CD4-positive, alpha-beta T cell (primary cell): ENCODE measurements around the gene COLQ. TPM values are rescaled to one million over a fixed set of nuclear protein-coding genes. Genes with fewer than 3 reads are reported as not detected.
"Not testable (repeated sequence)": the region's sequence is repeated elsewhere in the genome, so short reads cannot be mapped to it uniquely, and the experiment has no call there.

ENCODE experiments used
- ATAC-seq: fragments of 200-7000 bp; cut with Tn5 transposase; one replicate; pipeline ENCODE4 v1.10.0; 2022; ENCODE audit warnings: mild to moderate bottlenecking; ENCODE audit not compliant: poor library complexity
- CTCF ChIA-PET: fragments of 350-600 bp; sonication (Branson Sonifier 250); formaldehyde crosslinking; loops from one replicate; lab custom pipeline; 2021; ENCODE audit warnings: antibody characterized with exemption, inconsistent platforms; lab: Charles Lee
- POLR2A ChIA-PET: fragments of 350-600 bp; sonication (Branson Sonifier 250); formaldehyde crosslinking; loops from one replicate; lab custom pipeline; 2021; ENCODE audit warnings: antibody characterized with exemption, inconsistent platforms; lab: Charles Lee
- DNase-seq, 14 experiments: peaks; one replicate each; pipeline ENCODE4 v3.0.0-alpha.2; 2013 to 2020; ENCODE audit warnings: mixed read lengths in 2 of 14
- H3K27ac ChIP-seq, 2 donors: one replicate each; pipeline versions ENCODE4 v1.5.1 to v1.7.0; 2013; ENCODE audit warnings: low read length in 2 of 2, low read depth in 1 of 2, mild to moderate bottlenecking in 1 of 2
- H3K27me3 ChIP-seq, 2 experiments: 1 replicate in 1 of 2; 2 replicates in 1 of 2; pipeline versions ENCODE4 v1.6.1 to v1.7.0; 2013; ENCODE audit warnings: low read length in 2 of 2, control low read depth in 1 of 2, mild to moderate bottlenecking in 1 of 2, moderate library complexity in 1 of 2; ENCODE audit not compliant: insufficient read depth in 2 of 2, control insufficient read depth in 1 of 2
- H3K36me3 ChIP-seq: one replicate; pipeline ENCODE4 v1.6.1; 2013; ENCODE audit warnings: low read length, control low read depth; ENCODE audit not compliant: insufficient read depth
- H3K4me1 ChIP-seq: one replicate; pipeline ENCODE4 v1.6.1; 2013; ENCODE audit warnings: low read length, control low read depth; ENCODE audit not compliant: insufficient read depth
- H3K4me3 ChIP-seq: one replicate; pipeline ENCODE4 v1.5.1; 2013; ENCODE audit warnings: mild to moderate bottlenecking, low read length, moderate library complexity
- H3K9me3 ChIP-seq, 2 experiments: 1 replicate in 1 of 2; 2 replicates in 1 of 2; pipeline versions ENCODE4 v1.6.1 to v1.7.0; 2013; ENCODE audit warnings: low read length in 2 of 2, mild to moderate bottlenecking in 2 of 2, control low read depth in 1 of 2, moderate library complexity in 1 of 2; ENCODE audit not compliant: control insufficient read depth in 1 of 2, insufficient read depth in 1 of 2
- H3K27ac Mint-ChIP-seq: one replicate; pipeline ENCODE4 v1.8.0; 2020; ENCODE audit warnings: mixed read lengths
- H3K27me3 Mint-ChIP-seq: one replicate; pipeline ENCODE4 v1.8.0; 2021; ENCODE audit warnings: mixed read lengths
- H3K36me3 Mint-ChIP-seq: one replicate; pipeline ENCODE4 v1.8.0; 2021; ENCODE audit warnings: low read depth, mixed read lengths
- H3K4me1 Mint-ChIP-seq: one replicate; pipeline ENCODE4 v1.8.0; 2021; ENCODE audit warnings: low read depth, mixed read lengths
- H3K4me3 Mint-ChIP-seq: one replicate; pipeline ENCODE4 v1.8.0; 2020; ENCODE audit warnings: mild to moderate bottlenecking, mixed read lengths
- H3K9me3 Mint-ChIP-seq: one replicate; pipeline ENCODE4 v1.8.0; 2020; ENCODE audit warnings: mixed read lengths
- intact Hi-C, 2 experiments: fragments of 100-400 bp; cut with DNase I in 1 of 2; cut with micrococcal nuclease in 1 of 2; formaldehyde crosslinking; loops; one replicate each; pipeline versions ENCODE4 v1.15.1 to v1.9.0; 2023 to 2025; cut with DNase I, micrococcal nuclease
- total RNA-seq, 174 experiments: library from RNA in 2 of 174; stranded (reverse) in 2 of 174; gene quantifications; one replicate each; pipeline ENCODE4 v1.2.3 and lab custom pipeline; 2021 to 2026
- TF ChIP-seq, protein P1 (sequence below): fragments of 200-600 bp; IDR thresholded peaks from one replicate; pipeline ENCODE4 v1.8.0; 2022; ENCODE audit warnings: antibody characterized with exemption, mild to moderate bottlenecking

Gene COLQ
- total RNA-seq, 2 experiments from 2014 or later = 3.5 to 3.7 TPM

GRCh38 chr3:15426579-15427118 is 94.9 kb downstream of the COLQ start:
- intact Hi-C loops = loop anchor here (2.0 to 10.0 kb wide), 6 partner anchors 48 to 1552 kb away; partner anchors contain the start of genes DPH3 (in 1 of the 2), NR2C2 (in 1 of the 2) and OXNAD1 (in 1 of the 2)
- peak overlapping the region; percentile 81 for H3K27ac Mint-ChIP-seq
- TF ChIP-seq, protein P1, sequence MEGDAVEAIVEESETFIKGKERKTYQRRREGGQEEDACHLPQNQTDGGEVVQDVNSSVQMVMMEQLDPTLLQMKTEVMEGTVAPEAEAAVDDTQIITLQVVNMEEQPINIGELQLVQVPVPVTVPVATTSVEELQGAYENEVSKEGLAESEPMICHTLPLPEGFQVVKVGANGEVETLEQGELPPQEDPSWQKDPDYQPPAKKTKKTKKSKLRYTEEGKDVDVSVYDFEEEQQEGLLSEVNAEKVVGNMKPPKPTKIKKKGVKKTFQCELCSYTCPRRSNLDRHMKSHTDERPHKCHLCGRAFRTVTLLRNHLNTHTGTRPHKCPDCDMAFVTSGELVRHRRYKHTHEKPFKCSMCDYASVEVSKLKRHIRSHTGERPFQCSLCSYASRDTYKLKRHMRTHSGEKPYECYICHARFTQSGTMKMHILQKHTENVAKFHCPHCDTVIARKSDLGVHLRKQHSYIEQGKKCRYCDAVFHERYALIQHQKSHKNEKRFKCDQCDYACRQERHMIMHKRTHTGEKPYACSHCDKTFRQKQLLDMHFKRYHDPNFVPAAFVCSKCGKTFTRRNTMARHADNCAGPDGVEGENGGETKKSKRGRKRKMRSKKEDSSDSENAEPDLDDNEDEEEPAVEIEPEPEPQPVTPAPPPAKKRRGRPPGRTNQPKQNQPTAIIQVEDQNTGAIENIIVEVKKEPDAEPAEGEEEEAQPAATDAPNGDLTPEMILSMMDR = no peak
- Histone ChIP-seq H3K27ac (peak overlapping the region; percentile 58 to 80), H3K27me3 (no peaks in the 10 kb centered on the region), H3K4me1 (peaks cover 33% of the 10 kb centered on the region), H3K4me3 (peak overlapping the region; percentile 72), H3K36me3 (peaks cover 17% of the 10 kb centered on the region), H3K9me3 (no peaks in the 10 kb centered on the region)
- H3K27me3 Mint-ChIP-seq = no peaks in the 10 kb centered on the region
- POLR2A ChIA-PET = interaction anchor here (1.7 kb wide), 1 partner anchor 221 kb away, joined by 4 read pairs; the partner anchor contains the start of gene CAPN7
- peaks cover 76% of the 10 kb centered on the region for H3K36me3 Mint-ChIP-seq
- peaks cover 67% of the 10 kb centered on the region for H3K4me1 Mint-ChIP-seq
- DNase-seq = no peak
- peak overlapping the region; percentile 93 for H3K4me3 Mint-ChIP-seq
- no peak for ATAC-seq
- no peaks in the 10 kb centered on the region for H3K9me3 Mint-ChIP-seq
- CTCF ChIA-PET = interaction anchor here (0.7 kb wide), 1 partner anchor 94 kb away, joined by 3 read pairs; the partner anchor contains the start of gene SH3BP5

- no peaks in the 10 kb centered on the region for H3K27me3 Mint-ChIP-seq
- TF ChIP-seq, protein P1 = no peak
- peaks cover 73% of the 10 kb centered on the region for H3K36me3 Mint-ChIP-seq
- no peak overlapping the region for H3K27ac Mint-ChIP-seq
- H3K9me3 ChIP-seq = no peaks in the 10 kb centered on the region
- no peak overlapping the region for H3K27ac ChIP-seq
- H3K4me1 ChIP-seq = peaks cover 5% of the 10 kb centered on the region
- ATAC-seq (no peak), DNase-seq (no peak)
- no peaks in the 10 kb centered on the region for H3K27me3 ChIP-seq
- peak overlapping the region; percentile 27 for H3K4me3 Mint-ChIP-seq
- peaks cover 32% of the 10 kb centered on the region for H3K36me3 ChIP-seq
- no peaks in the 10 kb centered on the region for H3K9me3 Mint-ChIP-seq
- intact Hi-C loops = loop anchor here in 1 of 2 experiments (10.0 kb wide), 3 partner anchors 476 to 1546 kb away; partner anchors contain the start of genes DPH3, NR2C2 and OXNAD1
- POLR2A ChIA-PET = no interaction called here
- no peak overlapping the region for H3K4me3 ChIP-seq
- peaks cover 36% of the 10 kb centered on the region for H3K4me1 Mint-ChIP-seq
- CTCF ChIA-PET = no interaction called here
Observed at GRCh38 chr3:15420871-15421270, 100.6 kb downstream of the COLQ start.

DNA sequence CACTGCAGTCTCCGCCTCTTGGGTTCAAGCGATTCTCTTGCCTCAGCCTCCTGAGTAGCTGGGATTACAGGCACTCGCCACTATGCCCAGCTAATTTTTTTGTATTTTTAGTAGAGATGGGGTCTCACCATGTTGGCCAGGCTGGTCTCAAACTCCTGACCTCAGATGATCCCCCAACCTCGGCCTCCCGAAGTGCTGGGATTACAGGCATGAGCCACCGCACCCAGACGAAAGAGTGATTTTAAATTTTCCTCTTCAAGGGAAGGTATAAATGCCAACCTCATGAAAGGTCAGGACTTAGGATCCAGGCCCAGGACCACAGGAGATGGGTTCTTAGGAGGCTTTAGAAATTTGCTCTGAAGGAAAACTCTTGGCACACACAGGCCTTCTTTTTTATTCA is 110.5 kb downstream of the COLQ start:
- DNase-seq, H3K27me3 Mint-ChIP-seq, H3K9me3 ChIP-seq, H3K4me1 Mint-ChIP-seq, H3K27me3 ChIP-seq, CTCF ChIA-PET, ATAC-seq, intact Hi-C loops, H3K4me3 Mint-ChIP-seq, H3K4me1 ChIP-seq, H3K4me3 ChIP-seq, H3K9me3 Mint-ChIP-seq, H3K27ac ChIP-seq, H3K27ac Mint-ChIP-seq: not testable (repeated sequence)
- peaks cover 53% of the 10 kb centered on the region for H3K36me3 ChIP-seq
- POLR2A ChIA-PET = interaction anchor here (1.2 kb wide), 1 partner anchor 205 kb away, joined by 3 read pairs; the partner anchor contains the start of gene CAPN7
- H3K36me3 Mint-ChIP-seq = peaks cover 68% of the 10 kb centered on the region
